H7 (cell line): ENCODE data around the gene CCDC32. TPM values are rescaled to one million over a fixed set of nuclear protein-coding genes. Genes with fewer than 3 reads are reported as not detected.

Experiments
- DNase-seq: peaks from one replicate; pipeline ENCODE4 v3.0.0; 2012
- H3K27me3 ChIP-seq: 2 replicates; pipeline ENCODE4 v1.6.0; 2011; ENCODE audit warnings: mild to moderate bottlenecking, low read length; ENCODE audit not compliant: control insufficient read depth, insufficient read depth
- H3K36me3 ChIP-seq: replicated peaks from 2 replicates; pipeline ENCODE4 v1.5.1; 2011; ENCODE audit warnings: low read length; ENCODE audit not compliant: control insufficient read depth, insufficient read depth
- H3K4me3 ChIP-seq: 2 replicates; pipeline ENCODE4 v1.5.1; 2011; ENCODE audit warnings: low read depth, mild to moderate bottlenecking, control low read depth, low read length, moderate library complexity; ENCODE audit not compliant: insufficient read depth
- total RNA-seq: library from RNA; depleted of rRNA; stranded (reverse); fragments of >200 nt; shearing (Covaris generic); gene quantifications from 2 replicates; pipeline ENCODE4 v1.2.3, GENCODE V29; 2014; rRNA removed

CCDC32 gene
- total RNA-seq, 1 experiment from 2014 or later: 17.2 TPM

- Histone ChIP-seq H3K27me3 (peaks cover 30% of the 10 kb centered on the region), H3K36me3 (no peaks in the 10 kb centered on the region), H3K4me3 (no peak overlapping the region)
- DNase-seq: no peak
Measured at GRCh38 chr15:40512440-40512839, 52.4 kb downstream of the CCDC32 start.

- DNase-seq: peak; percentile 95
- peak overlapping the region; percentile 45 for H3K4me3 ChIP-seq
- H3K36me3 ChIP-seq: no peaks in the 10 kb centered on the region
- peaks cover 30% of the 10 kb centered on the region for H3K27me3 ChIP-seq
Measured at GRCh38 chr15:40511472-40512133, 53.2 kb downstream of the CCDC32 start.

- Histone ChIP-seq H3K27me3 (peaks cover 30% of the 10 kb centered on the region), H3K4me3 (peak overlapping the region; percentile 45), H3K36me3 (no peaks in the 10 kb centered on the region)
- no peak for DNase-seq
Measured at GRCh38 chr15:40511093-40511471, 53.8 kb downstream of the CCDC32 start.

- DNase-seq: no peak
- Histone ChIP-seq H3K27me3 (peaks cover 30% of the 10 kb centered on the region), H3K4me3 (no peak overlapping the region)
Measured at GRCh38 chr15:40510201-40510600, 54.6 kb downstream of the CCDC32 start.

GRCh38 chr15:40508216-40508615, 56.6 kb downstream of the CCDC32 start:
- no peak overlapping the region for H3K4me3 ChIP-seq
- DNase-seq: no peak
- H3K27me3 ChIP-seq: peaks cover 27% of the 10 kb centered on the region
- no peaks in the 10 kb centered on the region for H3K36me3 ChIP-seq

More at GRCh38 chr15:40510201-40510600, 54.6 kb downstream of the CCDC32 start:
- no peaks in the 10 kb centered on the region for H3K36me3 ChIP-seq

- H3K36me3 ChIP-seq: no peaks in the 10 kb centered on the region
- peaks cover 19% of the 10 kb centered on the region for H3K27me3 ChIP-seq
- peak; percentile 95 for DNase-seq
- H3K4me3 ChIP-seq: peak overlapping the region; percentile 27
Measured at GRCh38 chr15:40506964-40507571, 57.8 kb downstream of the CCDC32 start.

Other genes with a start within 250 kb of the CCDC32 start
- gene INAFM2, start 241.3 kb downstream of the CCDC32 start, total RNA-seq: 15.2 and 15.8 TPM in 2 replicates
- 0.03 and 0.18 TPM in 2 replicates for gene CCDC9B, start 224.1 kb downstream of the CCDC32 start, total RNA-seq
- gene PHGR1, start 214.0 kb downstream of the CCDC32 start, total RNA-seq: not detected in 2 replicates
- gene DISP2, start 206.8 kb downstream of the CCDC32 start, total RNA-seq: 0.04 and 0.52 TPM in 2 replicates
- gene KNSTRN, start 182.3 kb downstream of the CCDC32 start, total RNA-seq: 72.2 and 104 TPM in 2 replicates
- 28.6 and 31.4 TPM in 2 replicates for gene IVD, start 159.2 kb downstream of the CCDC32 start, total RNA-seq
- gene BAHD1, start 124.1 kb downstream of the CCDC32 start, total RNA-seq: 45.7 and 47.4 TPM in 2 replicates
- gene CHST14, start 94.1 kb downstream of the CCDC32 start, total RNA-seq: 11.7 and 15.2 TPM in 2 replicates
- gene RPUSD2, start 4.3 kb upstream of the CCDC32 start, total RNA-seq: 30.5 and 38.1 TPM in 2 replicates
- gene KNL1, start 29.2 kb upstream of the CCDC32 start, total RNA-seq: 28.4 and 33.9 TPM in 2 replicates
- gene RAD51, start 130.1 kb upstream of the CCDC32 start, total RNA-seq: 14.2 and 16.1 TPM in 2 replicates
- gene RMDN3, start 190.2 kb upstream of the CCDC32 start, total RNA-seq: 9.6 and 14.2 TPM in 2 replicates
- 58.3 and 60.9 TPM in 2 replicates for gene GCHFR, start 199.0 kb upstream of the CCDC32 start, total RNA-seq
- gene C15orf62, start 204.9 kb upstream of the CCDC32 start, total RNA-seq: 0.31 and 0.48 TPM in 2 replicates
- gene ZFYVE19, start 242.0 kb upstream of the CCDC32 start, total RNA-seq: 25.5 and 30.0 TPM in 2 replicates
- gene DNAJC17, start 242.4 kb upstream of the CCDC32 start, total RNA-seq: 28.2 and 34.6 TPM in 2 replicates